WTC11 (cell line): Measurements from ENCODE around the gene ATP5IF1. TPM values are rescaled to one million over a fixed set of nuclear protein-coding genes. Genes with fewer than 3 reads are reported as not detected.

Experiments
- ATAC-seq: fragments of 200-7000 bp; cut with Tn5 transposase; 2 replicates; pipeline ENCODE4 v1.10.0; 2021; ENCODE audit warnings: mild to moderate bottlenecking, moderate library complexity
- CTCF ChIA-PET: fragments of 300-600 bp; sonication (Branson Sonifier 250); formaldehyde crosslinking; loops from one replicate; lab custom pipeline; 2021; ENCODE audit warnings: antibody characterized with exemption; lab: Charles Lee
- POLR2A ChIA-PET: fragments of 350-600 bp; sonication (Branson Sonifier 250); formaldehyde crosslinking; loops from one replicate; lab custom pipeline; 2021; ENCODE audit warnings: antibody characterized with exemption; lab: Charles Lee
- DNase-seq: peaks from one replicate; pipeline ENCODE4 v3.0.0; 2021; ENCODE audit warnings: low spot score
- H3K27ac Mint-ChIP-seq: 2 replicates; pipeline ENCODE4 v1.8.0; 2021; ENCODE audit warnings: mixed read lengths
- H3K27me3 Mint-ChIP-seq: 2 replicates; pipeline ENCODE4 v1.8.0; 2021; ENCODE audit warnings: low read depth, mild to moderate bottlenecking, moderate library complexity, mixed read lengths
- H3K36me3 Mint-ChIP-seq: 2 replicates; pipeline ENCODE4 v1.8.0; 2021; ENCODE audit warnings: mixed read lengths
- H3K4me1 Mint-ChIP-seq: 2 replicates; pipeline ENCODE4 v1.8.0; 2022; ENCODE audit warnings: mixed read lengths
- H3K4me3 Mint-ChIP-seq: 2 replicates; pipeline ENCODE4 v1.8.0; 2021; ENCODE audit warnings: mild to moderate bottlenecking, moderate library complexity, mixed read lengths
- H3K9me3 Mint-ChIP-seq: 2 replicates; pipeline ENCODE4 v1.8.0; 2021; ENCODE audit warnings: mixed read lengths
- ATF3 ChIP-seq: sonication (generic); formaldehyde crosslinking; conservative IDR thresholded peaks from 2 replicates; pipeline ENCODE4 v1.8.1; 2022; ENCODE audit warnings: mild to moderate bottlenecking, missing genetic modification reagents
- CBFB ChIP-seq: sonication (generic); formaldehyde crosslinking; IDR thresholded peaks from 2 replicates; pipeline ENCODE4 v1.8.1; 2022; ENCODE audit warnings: mild to moderate bottlenecking, low read depth, missing genetic modification reagents
- E2F4 ChIP-seq: sonication (generic); formaldehyde crosslinking; IDR thresholded peaks from 2 replicates; pipeline ENCODE4 v1.8.1; 2022; ENCODE audit warnings: low read depth, mild to moderate bottlenecking, moderate library complexity, missing genetic modification reagents, borderline replicate concordance
- FOXJ3 ChIP-seq: sonication (generic); formaldehyde crosslinking; IDR thresholded peaks from 2 replicates; pipeline ENCODE4 v1.9.0; 2021; ENCODE audit warnings: missing genetic modification reagents, mild to moderate bottlenecking, borderline replicate concordance
- FOXP1 ChIP-seq: sonication (generic); formaldehyde crosslinking; IDR thresholded peaks from 2 replicates; pipeline ENCODE4 v1.8.0; 2022; ENCODE audit warnings: missing genetic modification reagents, mild to moderate bottlenecking, moderate library complexity, borderline replicate concordance
- GRHL2 ChIP-seq: fragments of 250-450 bp; sonication (Bioruptor Pico); IDR thresholded peaks from 2 replicates; pipeline ENCODE4 v1.8.0; 2022; ENCODE audit warnings: mild to moderate bottlenecking, moderate library complexity; ENCODE audit not compliant: insufficient replicate concordance, severe bottlenecking
- IRF1 ChIP-seq: sonication (generic); formaldehyde crosslinking; IDR thresholded peaks from 2 replicates; pipeline ENCODE4 v1.8.0; 2023; ENCODE audit warnings: missing genetic modification reagents
- KAT7 ChIP-seq: sonication (generic); formaldehyde crosslinking; IDR thresholded peaks from 2 replicates; pipeline ENCODE4 v1.8.1; 2023; ENCODE audit warnings: missing genetic modification reagents, mild to moderate bottlenecking, borderline replicate concordance
- MXD4 ChIP-seq: fragments of 250-450 bp; sonication (Bioruptor Pico); IDR thresholded peaks from 2 replicates; pipeline ENCODE4 v1.8.0; 2021; ENCODE audit warnings: mild to moderate bottlenecking, moderate library complexity, borderline replicate concordance
- MYBL2 ChIP-seq: sonication (generic); formaldehyde crosslinking; IDR thresholded peaks from 2 replicates; pipeline ENCODE4 v1.8.1; 2023; ENCODE audit warnings: mild to moderate bottlenecking, moderate library complexity, missing genetic modification reagents
- NR2C2 ChIP-seq: sonication (generic); formaldehyde crosslinking; IDR thresholded peaks from 2 replicates; pipeline ENCODE4 v1.8.0; 2022; ENCODE audit warnings: mild to moderate bottlenecking, missing genetic modification reagents
- SMAD3 ChIP-seq: sonication (generic); formaldehyde crosslinking; IDR thresholded peaks from 2 replicates; pipeline ENCODE4 v1.8.0; 2022; ENCODE audit warnings: missing genetic modification reagents, mild to moderate bottlenecking, borderline replicate concordance
- SMAD4 ChIP-seq: sonication (generic); formaldehyde crosslinking; IDR thresholded peaks from 2 replicates; pipeline ENCODE4 v1.8.0; 2022; ENCODE audit warnings: mild to moderate bottlenecking, missing genetic modification reagents
- ZBTB21 ChIP-seq: sonication (generic); formaldehyde crosslinking; IDR thresholded peaks from 2 replicates; pipeline ENCODE4 v1.8.1; 2023; ENCODE audit warnings: mild to moderate bottlenecking, missing genetic modification reagents, borderline replicate concordance
- ZNF263 ChIP-seq: sonication (generic); formaldehyde crosslinking; IDR thresholded peaks from 2 replicates; pipeline ENCODE4 v1.8.1; 2022; ENCODE audit warnings: low read depth, mild to moderate bottlenecking, moderate library complexity, missing genetic modification reagents
- ZNF396 ChIP-seq: fragments of 250-450 bp; sonication (Bioruptor Pico); IDR thresholded peaks from 2 replicates; pipeline ENCODE4 v1.8.0; 2021; ENCODE audit warnings: mild to moderate bottlenecking, moderate library complexity, borderline replicate concordance
- total RNA-seq: library from RNA; stranded (reverse); gene quantifications from 3 replicates; pipeline ENCODE4 v1.2.3, GENCODE V29; 2021
- TF ChIP-seq, protein P1 (sequence below): fragments of 250-450 bp; sonication (Bioruptor Pico); conservative IDR thresholded peaks from 2 replicates; pipeline ENCODE4 v1.9.0; 2021; ENCODE audit warnings: mild to moderate bottlenecking
- TF ChIP-seq, protein P2 (sequence below): fragments of 250-450 bp; sonication (Bioruptor Pico); IDR thresholded peaks from 2 replicates; pipeline ENCODE4 v2.1.2; 2022; ENCODE audit warnings: mild to moderate bottlenecking, moderate library complexity
- TF ChIP-seq, protein P3 (sequence below): sonication (generic); formaldehyde crosslinking; IDR thresholded peaks from 2 replicates; pipeline ENCODE4 v1.8.0; 2022; ENCODE audit warnings: mild to moderate bottlenecking, missing genetic modification reagents
- TF ChIP-seq, protein P4 (sequence below): sonication (generic); formaldehyde crosslinking; IDR thresholded peaks from 2 replicates; pipeline ENCODE4 v1.8.1; 2023; ENCODE audit warnings: mild to moderate bottlenecking, missing genetic modification reagents, moderate library complexity

ATP5IF1 gene
- total RNA-seq, 1 experiment from 2014 or later, result 201 TPM

- CTCF ChIA-PET, result no interaction called here
- Mint-ChIP-seq H3K27ac (no peak overlapping the region), H3K27me3 (no peaks in the 10 kb centered on the region), H3K4me3 (no peak overlapping the region), H3K36me3 (no peaks in the 10 kb centered on the region)
- ATAC-seq, result no peak
- TF ChIP-seq, protein P1, sequence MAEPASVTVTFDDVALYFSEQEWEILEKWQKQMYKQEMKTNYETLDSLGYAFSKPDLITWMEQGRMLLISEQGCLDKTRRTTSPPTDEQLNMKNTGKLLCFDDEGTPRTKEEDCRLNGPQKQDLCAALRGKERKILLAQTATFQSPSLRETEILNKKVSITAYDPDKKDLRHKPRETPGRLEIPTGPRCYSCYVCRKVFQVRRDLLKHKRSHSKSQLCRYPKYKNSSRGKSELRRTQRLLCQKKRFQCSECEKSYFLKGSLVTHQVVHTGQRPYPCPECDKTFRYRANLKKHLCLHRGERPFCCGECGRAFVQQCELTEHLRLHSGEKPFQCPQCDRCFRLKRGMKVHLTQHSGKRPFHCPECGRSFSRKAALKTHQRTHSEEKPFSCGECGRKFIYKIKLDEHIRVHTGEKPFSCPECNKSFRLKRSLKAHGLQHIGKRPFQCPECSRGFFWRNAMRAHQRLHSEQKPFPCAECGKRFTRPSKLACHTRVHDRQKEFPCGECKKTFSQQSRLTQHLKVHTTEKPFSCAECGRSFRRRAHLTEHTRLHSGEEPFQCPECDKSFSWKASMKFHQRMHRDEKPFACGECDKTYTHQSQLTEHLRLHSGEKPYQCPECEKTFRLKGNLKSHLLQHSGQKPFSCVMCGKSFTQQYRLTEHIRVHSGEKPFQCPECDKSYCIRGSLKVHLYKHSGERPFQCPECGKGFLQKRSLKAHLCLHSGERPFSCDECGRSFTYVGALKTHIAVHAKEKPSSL (CRISPR knock-in tag), result no peak
- TF ChIP-seq IRF1 (CRISPR knock-in tag) (no peak), ZNF396 (CRISPR knock-in tag) (no peak), ZNF263 (no peak), E2F4 (CRISPR knock-in tag) (no peak), KAT7 (no peak), FOXJ3 (CRISPR knock-in tag) (no peak), ATF3 (no peak), GRHL2 (CRISPR knock-in tag) (no peak)
- TF ChIP-seq, protein P2, sequence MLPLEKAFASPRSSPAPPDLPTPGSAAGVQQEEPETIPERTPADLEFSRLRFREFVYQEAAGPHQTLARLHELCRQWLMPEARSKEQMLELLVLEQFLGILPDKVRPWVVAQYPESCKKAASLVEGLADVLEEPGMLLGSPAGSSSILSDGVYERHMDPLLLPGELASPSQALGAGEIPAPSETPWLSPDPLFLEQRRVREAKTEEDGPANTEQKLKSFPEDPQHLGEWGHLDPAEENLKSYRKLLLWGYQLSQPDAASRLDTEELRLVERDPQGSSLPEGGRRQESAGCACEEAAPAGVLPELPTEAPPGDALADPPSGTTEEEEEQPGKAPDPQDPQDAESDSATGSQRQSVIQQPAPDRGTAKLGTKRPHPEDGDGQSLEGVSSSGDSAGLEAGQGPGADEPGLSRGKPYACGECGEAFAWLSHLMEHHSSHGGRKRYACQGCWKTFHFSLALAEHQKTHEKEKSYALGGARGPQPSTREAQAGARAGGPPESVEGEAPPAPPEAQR (CRISPR knock-in tag), result no peak
- TF ChIP-seq, all 79 proteins: peak for 0
- Mint-ChIP-seq H3K4me1 (peaks cover 20% of the 10 kb centered on the region), H3K9me3 (no peaks in the 10 kb centered on the region)
- POLR2A ChIA-PET, result interaction anchor here (0.9 kb wide), 1 partner anchor 85 kb away, joined by 3 read pairs; no protein-coding TSS in a partner anchor
- DNase-seq, result no peak
Observed at GRCh38 chr1:28243685-28244311, 7.9 kb downstream of the ATP5IF1 start.

- Mint-ChIP-seq H3K27ac (peak overlapping the region; percentile 42; the same call in 1 of the 2 replicates), H3K9me3 (no peaks in the 10 kb centered on the region), H3K4me1 (peaks cover 29% of the 10 kb centered on the region), H3K36me3 (no peaks in the 10 kb centered on the region), H3K27me3 (no peaks in the 10 kb centered on the region), H3K4me3 (no peak overlapping the region)
- ATAC-seq (no peak), DNase-seq (no peak)
- TF ChIP-seq, protein P3, sequence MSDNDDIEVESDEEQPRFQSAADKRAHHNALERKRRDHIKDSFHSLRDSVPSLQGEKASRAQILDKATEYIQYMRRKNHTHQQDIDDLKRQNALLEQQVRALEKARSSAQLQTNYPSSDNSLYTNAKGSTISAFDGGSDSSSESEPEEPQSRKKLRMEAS (CRISPR knock-in tag), result no peak
- TF ChIP-seq ZBTB21 (CRISPR knock-in tag) (no peak), KAT7 (no peak), MYBL2 (CRISPR knock-in tag) (no peak), MXD4 (CRISPR knock-in tag) (no peak), SMAD3 (CRISPR knock-in tag) (no peak), CBFB (CRISPR knock-in tag) (no peak), SMAD4 (CRISPR knock-in tag) (no peak), NR2C2 (CRISPR knock-in tag) (no peak), FOXP1 (CRISPR knock-in tag) (no peak)
- TF ChIP-seq, protein P4, sequence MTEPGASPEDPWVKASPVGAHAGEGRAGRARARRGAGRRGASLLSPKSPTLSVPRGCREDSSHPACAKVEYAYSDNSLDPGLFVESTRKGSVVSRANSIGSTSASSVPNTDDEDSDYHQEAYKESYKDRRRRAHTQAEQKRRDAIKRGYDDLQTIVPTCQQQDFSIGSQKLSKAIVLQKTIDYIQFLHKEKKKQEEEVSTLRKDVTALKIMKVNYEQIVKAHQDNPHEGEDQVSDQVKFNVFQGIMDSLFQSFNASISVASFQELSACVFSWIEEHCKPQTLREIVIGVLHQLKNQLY (CRISPR knock-in tag), result no peak
- TF ChIP-seq, protein P2 (CRISPR knock-in tag), result no peak
- CTCF ChIA-PET, result no interaction called here
- POLR2A ChIA-PET, result interaction anchor here (1.0 kb wide), 1 partner anchor 9 kb away, joined by 4 read pairs; the partner anchor contains the start of gene ATP5IF1
Observed at GRCh38 chr1:28244549-28245251, 8.8 kb downstream of the ATP5IF1 start.
